Urothelium cell line (cell line): ENCODE measurements around the gene CHMP6.

ENCODE experiments used
- DNase-seq: peaks from one replicate; pipeline ENCODE4 v3.0.0; 2011; ENCODE audit warnings: low spot score, mixed read lengths
- FAIRE-seq: peaks from 2 replicates; lab custom pipeline; 2011; peaks lifted over from hg19 to GRCh38; lab: Jason Lieb, UNC

The CHMP6 gene

DNA sequence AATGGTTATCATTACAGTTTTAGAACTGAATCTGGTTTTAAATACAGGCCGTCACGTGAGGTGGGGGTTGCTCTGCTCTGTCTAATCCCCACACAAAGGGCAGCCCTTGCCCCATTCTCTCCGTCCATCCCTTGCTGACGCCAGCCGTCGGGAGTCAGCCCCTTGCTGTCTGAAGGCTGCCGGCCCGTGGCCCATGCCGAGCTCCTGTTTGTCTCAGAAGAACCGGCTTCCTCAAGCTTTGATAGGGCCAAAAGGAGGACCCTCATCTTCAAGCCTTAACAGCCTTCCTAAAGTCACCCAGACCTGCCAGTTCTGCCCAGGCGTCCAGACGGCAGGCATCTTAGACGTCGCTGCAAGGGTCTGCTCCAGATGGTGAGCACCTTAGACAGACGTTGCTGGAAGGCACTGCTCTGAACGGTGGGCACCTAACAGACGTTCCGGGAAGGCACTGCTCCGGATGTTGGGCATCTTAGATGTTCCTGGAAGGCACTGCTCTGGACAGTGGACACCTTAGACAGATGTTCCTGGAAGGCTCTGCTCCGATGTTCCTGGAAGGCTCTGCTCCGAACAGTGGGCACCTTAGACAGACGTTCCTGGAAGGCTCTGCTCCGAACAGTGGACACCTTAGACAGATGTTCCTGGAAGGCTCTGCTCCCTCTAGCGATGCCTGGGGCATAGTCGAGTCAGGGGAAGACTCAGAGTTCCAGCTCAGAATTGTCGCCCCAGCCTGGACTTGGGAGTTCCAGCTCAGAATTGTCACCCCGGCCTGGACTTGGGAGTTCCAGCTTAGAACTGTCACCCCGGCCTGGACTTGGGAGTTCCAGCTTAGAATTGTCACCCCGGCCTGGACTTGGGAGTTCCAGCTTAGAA, 35.1 kb upstream of the CHMP6 start:
- FAIRE-seq, result no peak

DNA sequence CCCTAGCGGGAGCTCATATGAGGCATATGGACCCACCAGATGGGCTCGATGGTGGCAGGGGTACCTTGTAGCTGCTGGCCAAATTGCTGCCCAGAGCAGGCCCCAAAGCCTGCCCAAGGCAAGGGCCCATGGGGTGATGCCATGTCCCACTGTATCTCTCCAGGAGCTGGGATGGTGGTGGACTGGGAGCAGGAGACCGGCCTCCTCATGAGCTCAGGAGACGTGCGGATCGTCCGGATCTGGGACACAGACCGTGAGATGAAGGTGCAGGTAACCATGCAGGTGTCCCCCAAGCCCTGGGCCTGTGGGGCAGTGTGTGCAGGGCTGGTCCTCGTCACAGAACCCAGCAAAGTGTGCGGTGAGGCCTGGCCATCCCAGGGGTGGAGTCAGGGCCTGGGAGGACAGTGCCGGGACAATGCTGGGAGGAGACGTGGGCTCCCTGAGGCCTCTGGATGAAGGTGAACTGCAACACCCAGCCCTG, 34.1 kb upstream of the CHMP6 start:
- DNase-seq, result no peak
- no peak for FAIRE-seq

More for the DNA sequence above, 35.1 kb upstream of the CHMP6 start:
- no peak for DNase-seq

DNA sequence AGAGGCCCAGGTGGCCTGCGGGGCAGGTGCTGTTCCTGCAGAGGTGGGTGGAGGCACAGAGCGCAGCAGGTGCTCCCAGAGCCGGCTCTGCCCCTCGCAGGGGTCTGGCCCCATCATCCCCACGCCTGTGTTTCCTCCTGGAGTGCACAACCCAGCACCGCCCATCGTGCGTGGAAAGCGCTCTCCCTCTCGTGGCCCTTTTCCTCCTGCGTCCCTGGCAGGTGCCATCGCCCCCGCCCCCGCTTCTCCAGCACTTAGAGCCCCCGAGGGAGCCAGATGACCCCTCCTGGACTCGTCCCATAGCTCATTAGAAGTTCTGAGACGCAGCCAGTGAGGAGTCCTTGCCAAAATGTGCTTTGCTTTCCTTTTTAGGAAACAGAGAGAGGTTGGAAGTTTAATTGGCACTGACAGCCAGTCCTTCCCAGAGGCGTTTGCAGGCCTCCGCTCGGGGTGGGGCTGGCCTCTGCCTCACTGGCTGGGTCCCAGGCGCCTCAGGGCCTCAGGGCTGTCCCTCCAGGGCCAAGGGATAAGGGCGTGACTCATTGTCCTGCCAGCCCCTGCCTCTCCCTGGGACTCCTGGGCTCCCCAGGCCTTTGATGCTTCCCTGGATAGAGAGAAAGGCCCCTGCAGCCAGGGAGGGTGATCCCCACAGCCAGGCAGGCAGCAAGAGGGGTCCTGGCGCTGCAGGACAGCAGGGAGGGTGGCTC, 32.2 kb upstream of the CHMP6 start:
- FAIRE-seq (peak; percentile 42), DNase-seq (no peak)

DNA sequence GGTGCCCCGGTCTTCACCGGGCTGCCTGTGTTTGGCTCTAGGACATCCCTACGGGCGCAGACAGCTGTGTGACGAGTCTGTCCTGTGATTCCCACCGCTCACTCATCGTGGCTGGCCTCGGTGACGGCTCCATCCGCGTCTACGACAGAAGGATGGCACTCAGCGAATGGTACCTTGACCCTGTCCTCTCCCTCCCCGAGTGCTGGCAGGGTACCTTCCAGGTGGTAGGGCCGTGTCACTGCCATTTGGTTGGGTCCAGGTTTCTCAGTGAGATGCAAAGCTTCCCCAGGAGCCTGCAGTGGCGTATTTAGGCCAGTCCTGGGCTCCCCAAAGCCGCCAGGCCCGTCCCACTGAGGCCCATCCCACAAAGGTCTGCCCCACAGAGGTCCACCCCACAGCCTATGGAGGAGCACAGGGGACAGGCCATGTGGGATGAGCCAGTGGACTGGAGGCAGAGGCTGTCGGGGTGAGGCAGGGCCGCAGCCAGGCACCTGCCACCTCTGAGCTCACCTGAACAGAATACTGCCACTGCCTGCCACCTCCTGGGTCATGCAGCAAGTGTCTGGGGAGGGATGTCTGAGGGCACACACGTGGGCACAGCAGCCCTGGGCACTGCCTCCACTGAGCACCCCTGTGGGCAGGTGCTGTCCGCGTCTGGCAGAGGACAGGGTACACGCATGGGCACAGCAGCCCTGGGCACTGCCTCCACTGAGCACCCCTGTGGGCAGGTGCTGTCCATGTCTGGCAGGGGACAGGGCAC, 31.4 kb upstream of the CHMP6 start:
- peak; percentile 46 for FAIRE-seq
- DNase-seq, result no peak

DNA sequence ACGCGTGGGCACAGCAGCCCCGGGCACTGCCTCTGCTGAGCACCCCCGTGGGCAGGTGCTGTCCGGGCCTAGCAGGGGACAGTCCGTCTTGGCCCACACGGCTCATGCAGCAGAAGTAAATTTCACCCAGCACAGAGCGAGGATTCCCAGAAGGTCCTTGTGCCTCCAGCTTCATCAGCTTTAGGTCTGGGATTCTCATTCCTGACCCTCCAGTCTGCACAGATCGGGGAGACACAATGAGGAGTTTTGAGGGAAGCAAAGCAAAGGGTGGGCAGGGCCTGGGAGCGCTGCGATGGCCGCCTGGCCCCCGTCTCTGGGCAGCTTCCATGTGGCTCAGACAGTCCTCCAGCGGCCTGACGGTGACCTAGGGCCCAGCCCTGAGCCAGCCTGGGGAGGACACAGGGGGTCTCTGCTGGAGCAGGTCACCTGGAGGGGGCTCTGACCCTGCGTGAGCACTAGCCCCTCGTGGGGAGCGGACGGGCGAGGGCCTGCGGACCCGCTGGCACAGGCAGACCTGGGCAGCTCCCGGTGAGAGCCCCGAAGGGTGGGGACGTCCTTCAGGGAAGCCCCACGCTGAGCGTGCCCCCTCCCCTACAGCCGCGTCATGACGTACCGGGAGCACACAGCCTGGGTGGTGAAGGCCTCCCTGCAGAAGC, 30.7 kb upstream of the CHMP6 start:
- FAIRE-seq (no peak), DNase-seq (no peak)

DNA sequence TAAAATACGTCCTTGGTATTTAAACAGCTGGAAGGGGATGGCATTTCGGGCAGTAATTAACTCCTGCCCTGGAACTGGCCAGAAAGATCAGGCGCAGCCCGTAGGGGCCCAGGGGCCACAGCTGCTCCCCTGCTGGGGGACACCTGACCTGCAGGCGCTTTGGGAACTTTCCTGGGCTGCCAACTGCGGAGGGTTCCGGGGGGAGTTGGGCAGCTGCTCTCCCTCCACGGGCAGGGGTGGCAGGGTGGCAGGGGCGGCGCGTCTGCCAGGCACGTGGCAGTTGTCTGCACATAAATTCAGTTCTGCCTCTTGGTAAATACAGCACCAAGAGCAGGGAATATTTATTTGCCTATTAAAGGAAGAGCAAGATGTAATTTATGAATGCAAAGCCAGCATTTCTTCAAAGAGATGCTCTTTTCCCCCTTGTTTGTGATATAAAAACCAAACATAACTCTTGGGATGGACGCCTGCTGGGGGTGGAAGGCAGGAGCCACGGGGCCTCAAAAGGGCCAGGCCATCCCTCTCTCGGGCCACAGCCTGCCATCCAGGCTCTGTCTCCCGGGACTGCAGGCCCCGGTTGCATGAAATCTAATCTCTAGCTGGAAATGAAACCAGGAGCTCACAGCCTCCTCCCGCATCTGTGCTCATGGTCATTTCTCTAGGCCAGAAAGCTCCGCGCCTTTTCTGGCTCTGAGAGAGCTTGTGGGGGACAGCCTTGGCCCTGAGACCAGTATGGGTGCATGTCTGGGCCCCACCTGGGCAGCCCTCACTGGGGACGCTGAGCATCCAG, 29.9 kb upstream of the CHMP6 start:
- no peak for FAIRE-seq
- no peak for DNase-seq

DNA sequence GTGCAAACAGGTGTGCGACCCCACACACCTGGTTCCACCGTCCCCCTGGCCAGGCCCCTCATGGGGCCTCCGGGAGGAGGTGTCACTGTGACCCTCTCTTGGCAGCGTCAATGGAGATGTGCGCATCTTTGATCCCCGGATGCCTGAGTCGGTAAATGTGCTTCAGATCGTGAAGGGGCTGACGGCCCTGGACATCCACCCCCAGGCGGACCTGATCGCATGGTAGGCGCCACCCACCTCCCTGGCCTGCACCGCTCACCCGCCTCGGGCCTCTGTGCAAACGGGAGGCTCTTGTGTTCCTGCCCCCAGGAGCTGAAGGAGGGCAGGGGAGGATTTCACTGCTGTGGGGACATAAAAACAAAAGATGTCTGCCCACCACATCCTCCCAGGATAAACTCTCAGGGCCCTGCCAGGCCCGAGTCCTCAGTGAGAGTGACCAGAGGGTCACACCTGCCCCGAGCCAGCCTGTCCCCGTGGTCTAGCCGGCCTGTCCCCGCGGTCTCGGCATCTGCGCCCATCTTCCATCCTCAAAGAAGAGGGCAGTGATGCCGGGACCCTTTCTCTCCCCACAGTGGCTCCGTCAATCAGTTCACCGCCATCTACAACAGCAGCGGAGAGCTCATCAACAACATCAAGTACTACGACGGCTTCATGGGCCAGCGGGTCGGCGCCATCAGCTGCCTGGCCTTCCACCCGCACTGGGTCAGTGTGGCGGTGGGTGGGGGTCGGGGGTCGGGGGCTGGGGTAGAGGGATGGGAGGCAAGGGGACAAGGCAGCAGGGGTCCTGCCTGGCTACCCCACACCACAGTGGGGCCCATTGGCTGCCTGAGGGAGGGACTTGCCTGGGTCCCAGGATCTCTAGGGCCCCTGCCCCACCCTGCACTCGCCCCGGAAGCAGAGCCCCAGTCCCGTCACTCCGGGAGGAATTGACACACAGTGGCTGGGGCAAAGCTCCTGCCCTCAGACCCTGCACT, 29.0 kb upstream of the CHMP6 start:
- FAIRE-seq (peak; percentile 20), DNase-seq (no peak)

DNA sequence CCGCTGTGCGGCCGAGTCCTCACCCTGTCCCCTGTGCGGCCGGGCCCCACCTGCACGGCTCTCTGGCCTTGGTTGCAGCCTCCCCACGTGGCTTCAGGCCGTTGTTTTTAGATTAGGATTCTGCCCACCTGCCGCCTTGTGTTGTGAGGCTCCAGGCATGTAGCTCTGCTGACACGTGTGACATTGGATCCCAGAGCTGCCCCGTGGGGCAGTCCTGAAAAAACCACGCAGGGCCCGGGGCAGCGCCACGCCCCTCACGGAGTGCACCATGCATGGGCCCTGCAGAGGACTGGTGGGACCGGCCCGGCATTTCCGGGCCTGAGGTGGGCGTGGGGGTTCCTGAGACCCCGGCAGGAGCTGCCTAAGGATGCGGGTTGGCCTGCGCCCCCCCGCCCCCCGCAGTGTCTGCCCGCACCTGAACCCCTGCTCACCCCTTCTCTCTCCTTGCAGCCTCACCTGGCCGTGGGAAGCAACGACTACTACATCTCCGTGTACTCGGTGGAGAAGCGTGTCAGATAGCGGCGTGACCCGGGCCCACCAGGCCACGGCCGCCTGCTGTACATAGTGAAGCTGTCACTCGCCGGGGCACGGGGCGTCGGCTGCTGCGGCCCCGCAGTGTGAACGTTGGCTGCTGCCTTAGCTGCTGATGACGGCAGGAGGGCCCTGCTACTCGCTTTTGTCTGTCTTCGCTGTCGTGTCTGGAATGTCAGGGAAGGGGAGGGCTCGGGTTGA, 27.7 kb upstream of the CHMP6 start:
- FAIRE-seq (peak; percentile 50), DNase-seq (no peak)

DNA sequence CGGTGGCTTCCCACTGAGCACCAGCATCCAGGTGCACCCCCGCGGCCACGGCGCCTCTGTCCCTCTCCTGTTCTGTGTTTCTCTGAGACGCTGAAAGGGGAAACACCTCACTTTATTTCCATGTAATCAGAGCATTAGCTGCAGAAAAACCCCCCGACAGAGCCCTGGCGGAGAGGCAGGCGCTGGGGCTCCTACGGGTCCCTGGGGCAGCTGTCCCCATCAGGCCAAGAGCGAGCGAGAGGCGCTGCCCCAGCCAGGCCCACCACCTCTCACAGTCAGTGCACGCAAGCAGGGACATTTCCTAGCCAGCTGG, 27.1 kb upstream of the CHMP6 start:
- FAIRE-seq (no peak), DNase-seq (no peak)

DNA sequence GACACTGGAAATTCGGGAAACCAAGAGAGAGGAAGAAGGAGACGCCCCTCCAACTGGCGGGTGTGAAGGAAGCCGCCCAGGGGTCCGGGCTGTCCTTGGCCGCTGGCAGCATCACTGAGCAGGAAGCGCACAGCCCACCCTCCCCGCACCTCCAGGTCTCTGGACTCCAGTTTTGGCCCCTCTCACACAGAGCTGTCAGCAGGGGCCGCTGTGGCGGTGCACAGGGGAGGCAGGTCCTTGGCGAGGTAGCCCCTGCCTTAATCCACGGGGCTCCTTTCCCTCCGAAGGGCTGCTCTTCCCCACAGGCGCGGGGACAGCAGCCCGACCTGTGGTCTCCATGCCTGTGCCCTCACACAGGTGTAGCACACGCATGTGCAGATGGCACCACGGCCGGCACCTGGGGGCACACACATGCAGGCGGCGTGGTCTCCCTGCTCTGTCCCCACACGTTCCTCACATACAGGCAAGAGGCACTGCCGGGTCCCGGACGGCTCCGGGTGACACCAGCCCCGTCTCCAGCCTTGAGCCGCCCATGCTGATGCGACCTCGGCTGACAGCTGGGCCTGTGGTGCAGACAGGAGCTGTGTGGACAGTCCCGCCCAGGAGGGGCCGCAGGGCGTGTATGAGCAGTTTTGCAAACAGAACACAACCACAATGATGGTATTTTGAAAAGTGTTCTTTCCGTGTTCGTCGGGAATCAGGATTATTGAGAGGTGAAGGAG, 26.6 kb upstream of the CHMP6 start:
- FAIRE-seq (peak; percentile 23), DNase-seq (no peak)

DNA sequence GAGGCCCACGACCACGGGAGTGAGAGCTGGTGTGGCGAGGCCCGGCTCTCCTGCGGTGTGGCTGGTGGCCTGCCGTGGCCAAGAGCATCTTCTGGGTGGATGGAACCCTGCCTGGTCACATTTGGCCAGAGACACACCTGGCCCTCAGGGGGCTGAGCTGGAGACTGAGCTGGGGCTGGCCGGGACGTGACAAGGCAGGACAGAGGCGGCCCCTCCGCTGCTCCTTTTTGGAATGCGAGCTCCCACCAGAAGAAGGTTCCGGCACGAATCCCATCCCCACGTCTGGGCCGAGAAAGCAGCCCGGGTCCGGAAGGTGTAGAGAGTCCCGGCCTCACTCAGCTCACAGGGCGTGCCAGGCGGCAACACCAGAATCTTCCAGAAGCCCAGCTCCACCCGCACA, 26.0 kb upstream of the CHMP6 start:
- DNase-seq (no peak), FAIRE-seq (no peak)

DNA sequence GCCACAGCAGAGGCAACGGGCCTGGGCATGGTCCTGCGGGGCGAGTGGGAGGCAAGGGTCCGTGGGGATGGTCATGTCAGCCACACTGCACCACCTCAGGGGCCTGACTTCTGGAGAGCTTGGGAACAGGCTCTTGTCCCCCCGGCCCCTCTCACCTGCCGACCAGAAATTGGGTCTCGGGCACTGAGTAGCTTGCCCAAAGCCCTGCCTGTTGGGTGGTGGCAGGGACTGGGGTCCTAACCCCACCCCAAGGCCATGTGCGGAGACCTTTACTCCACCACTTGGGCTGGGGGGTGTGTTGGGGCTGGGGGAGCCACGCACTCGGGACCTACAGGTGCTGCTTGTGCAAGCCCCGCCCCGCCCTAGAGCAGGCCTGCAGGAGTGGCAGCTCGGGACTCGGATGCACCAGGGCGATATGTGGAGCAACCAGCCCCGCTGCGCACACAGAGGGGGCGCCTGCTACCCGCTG, 24.2 kb upstream of the CHMP6 start:
- no peak for FAIRE-seq
- DNase-seq, result no peak

DNA sequence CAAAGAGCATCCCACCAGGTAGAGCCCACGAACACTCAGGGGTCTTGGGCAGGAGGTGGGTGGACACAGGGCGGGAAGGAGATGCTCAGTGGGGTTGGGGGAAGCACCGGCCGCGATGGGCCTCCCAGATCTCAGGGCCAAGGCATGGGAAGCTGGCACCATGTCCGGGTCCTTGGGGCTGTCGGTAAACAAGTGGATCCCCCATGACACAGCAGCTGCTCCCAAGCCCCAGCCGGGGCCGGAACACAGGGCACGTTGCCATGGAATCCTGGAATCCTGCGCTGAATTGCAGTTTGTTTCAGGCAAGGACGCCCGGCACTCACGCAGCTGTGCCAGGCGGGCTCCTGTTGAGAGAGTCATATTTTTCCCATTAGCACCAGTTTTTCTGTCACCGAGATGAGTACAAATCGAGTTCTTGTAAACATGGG, 23.0 kb upstream of the CHMP6 start:
- DNase-seq (no peak), FAIRE-seq (no peak)

DNA sequence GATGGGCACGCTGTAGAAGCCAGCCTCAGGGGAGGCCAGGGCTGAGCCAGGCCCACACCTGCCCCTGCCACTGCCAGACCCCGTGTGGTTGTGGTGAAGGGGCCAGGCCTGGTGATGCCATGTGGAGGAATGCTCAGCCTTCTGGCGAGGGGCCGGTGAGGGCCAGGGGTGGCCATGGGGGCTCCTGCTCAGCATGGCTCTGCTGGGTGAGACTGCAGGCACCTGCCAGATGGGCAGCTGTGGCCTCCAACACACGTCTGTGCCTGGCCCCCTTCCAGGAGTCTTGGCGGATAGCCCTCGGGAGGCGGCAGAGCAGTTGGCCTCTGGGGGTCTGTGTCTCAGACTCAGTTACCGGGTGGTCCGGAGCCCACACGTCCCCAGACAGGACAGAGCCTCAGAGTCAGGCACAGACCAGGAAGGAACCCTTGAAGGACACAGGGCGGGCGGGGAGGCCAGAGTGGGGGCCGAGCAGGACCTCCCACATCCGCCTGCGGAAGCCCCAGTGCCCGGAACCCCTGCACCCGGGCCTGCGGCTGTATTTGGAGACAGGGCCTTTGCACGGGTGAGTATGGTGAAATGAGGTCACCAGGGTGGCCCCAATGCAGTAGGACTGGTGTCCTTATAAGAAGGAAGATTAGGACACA, 22.5 kb upstream of the CHMP6 start:
- FAIRE-seq (no peak), DNase-seq (no peak)

DNA sequence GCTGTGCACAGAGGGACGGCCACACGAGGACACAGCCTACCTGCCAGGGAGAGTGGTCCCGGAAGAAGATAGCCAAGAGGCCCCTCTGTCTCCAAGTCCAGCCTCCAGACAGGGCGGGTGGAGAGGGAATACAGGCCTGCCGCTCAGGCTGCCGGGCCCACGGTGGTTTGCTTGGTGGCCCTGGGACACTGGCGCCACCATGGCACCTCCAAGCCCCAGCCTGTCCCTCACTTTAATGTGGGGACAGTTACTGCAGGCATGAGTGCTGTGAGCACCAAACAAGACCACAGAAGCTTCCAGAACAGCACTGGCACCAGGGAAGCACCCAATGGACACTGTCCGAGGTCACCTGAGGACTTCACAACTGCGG, 22.0 kb upstream of the CHMP6 start:
- no peak for DNase-seq
- FAIRE-seq, result no peak

DNA sequence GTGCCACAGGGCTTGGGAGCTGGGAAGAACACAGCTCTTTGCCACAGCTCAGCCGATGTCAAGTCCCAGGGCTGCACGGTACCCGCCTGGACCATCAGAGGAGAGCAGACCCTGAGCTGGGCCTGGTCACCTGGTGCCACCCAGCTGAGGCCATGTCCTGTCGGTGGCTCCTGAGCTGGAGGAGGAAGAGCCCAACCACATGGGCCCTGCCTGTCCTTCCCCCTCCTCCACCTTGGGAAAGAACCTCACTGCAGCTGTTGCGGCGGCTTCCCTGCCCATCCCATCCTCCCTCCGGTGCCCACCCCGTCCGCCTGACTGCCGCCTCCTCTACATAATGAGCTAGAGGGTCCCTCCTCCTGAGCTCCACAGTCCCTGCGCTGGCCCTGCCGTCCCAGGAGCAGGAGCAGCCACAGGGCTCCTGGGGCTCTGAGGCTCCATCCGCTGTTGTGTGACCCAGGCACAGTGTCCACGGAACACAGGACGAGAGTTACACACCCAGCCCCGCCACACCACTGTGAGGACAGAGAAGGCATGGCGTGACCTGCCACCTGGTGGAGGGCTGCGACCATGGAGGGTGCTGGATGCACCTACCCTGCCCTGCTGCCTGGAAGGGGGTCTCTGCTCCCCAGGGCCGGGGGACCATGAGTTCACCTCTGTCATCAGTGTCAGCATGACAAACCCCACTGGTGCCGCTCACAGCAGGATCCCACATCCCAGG, 21.4 kb upstream of the CHMP6 start:
- peak; percentile 32 for FAIRE-seq

More for the DNA sequence above, 21.4 kb upstream of the CHMP6 start:
- no peak for DNase-seq
